NCI-H1092 (cell line): ENCODE data around the gene TMC5.
"Not testable (repeated sequence)": the region's sequence is repeated elsewhere in the genome, so short reads cannot be mapped to it uniquely, and the experiment has no call there.

Experiments
- DNase-seq: peaks from one replicate; lab custom pipeline; 2025; lab: John Stamatoyannopoulos, UW

Gene TMC5

DNA sequence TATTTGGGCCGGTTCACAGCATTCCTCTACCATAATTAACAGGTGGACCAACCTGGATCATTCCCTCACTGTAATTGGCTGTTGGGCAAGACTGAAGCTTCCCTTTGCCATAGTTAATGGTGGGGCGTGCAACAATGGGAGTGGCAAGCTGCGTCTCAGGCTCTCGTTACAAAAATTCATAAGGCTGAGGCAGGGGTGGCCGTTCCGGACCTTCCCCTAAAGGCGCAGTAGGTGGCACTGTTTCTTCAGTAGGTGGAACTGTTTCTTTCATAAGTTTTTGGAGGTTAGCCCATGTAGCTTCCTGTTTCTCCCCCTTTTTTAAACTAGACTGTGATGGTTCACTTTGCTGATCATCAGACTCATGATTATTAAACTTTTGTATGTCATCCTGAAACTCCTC is 17.0 kb upstream of the TMC5 start:
- DNase-seq = no peak

GRCh38 chr16:19406891-19407491 is 10.7 kb upstream of the TMC5 start:
- no peak for DNase-seq

GRCh38 chr16:19410435-19411171 is 7.1 kb upstream of the TMC5 start:
- peak; percentile 14 for DNase-seq

- no peak for DNase-seq
Measured at GRCh38 chr16:19411298-19411697, 6.4 kb upstream of the TMC5 start.

DNA sequence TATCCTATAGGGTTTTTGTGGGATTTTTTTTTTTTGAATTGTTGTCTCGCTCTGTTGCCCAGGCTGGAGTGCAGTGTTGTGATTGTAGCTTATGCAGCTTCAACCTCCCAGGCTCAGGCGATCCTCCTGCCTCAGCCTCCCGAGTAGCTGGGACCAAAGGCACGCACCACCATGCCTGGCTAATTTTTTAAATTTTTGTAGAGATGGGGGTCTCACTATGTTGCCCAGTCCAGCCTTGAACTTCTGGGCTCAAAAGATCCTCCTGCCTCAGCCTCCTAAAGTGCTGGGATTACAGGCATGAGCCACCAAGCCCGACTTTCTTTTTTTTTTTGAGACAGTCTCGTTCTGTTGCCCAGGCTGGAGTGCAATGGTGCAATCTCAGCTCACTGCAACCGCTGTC is 5.6 kb upstream of the TMC5 start:
- not testable (repeated sequence) for DNase-seq

DNA sequence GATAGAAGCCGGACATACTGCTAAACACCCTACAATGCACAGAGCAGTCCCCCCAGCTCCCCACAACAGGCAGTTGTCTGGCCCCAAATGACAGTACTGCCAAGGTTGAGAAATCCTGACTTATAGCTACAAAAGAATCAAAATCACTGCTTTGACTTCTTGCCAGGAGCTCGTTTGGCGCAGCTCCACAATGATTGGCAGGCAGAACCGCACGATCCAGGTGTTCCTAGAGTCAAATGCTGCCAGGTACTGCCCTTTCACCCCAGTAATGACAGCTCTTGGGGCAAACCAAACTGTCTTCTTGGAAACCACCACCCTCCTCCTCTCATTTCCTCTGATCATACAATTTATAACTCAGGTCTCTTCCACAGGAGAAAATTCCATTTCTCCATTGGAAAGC is 2.2 kb upstream of the TMC5 start:
- no peak for DNase-seq

- DNase-seq = no peak
Measured at GRCh38 chr16:19415918-19416317, 1.8 kb upstream of the TMC5 start.

DNA sequence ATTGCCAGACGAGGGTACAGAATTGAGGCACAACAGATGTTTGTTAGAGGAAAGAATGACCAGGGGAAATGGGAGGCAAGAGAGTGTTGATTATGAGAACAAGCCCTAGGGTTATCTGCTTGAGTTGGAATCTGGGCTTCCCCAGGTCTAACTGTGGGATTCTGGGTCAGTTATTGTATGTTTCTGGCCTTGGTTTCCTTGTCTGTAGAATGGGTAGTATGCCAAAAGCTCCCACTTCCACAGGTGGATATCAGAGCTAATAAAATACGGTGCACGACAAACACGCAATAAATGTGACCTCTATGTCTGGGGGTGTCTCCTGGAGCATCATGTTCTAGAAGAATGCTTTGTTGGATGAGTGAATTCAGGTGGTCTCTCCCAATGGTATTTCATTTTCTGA is 517 bp downstream of the TMC5 start:
- DNase-seq = no peak

DNA sequence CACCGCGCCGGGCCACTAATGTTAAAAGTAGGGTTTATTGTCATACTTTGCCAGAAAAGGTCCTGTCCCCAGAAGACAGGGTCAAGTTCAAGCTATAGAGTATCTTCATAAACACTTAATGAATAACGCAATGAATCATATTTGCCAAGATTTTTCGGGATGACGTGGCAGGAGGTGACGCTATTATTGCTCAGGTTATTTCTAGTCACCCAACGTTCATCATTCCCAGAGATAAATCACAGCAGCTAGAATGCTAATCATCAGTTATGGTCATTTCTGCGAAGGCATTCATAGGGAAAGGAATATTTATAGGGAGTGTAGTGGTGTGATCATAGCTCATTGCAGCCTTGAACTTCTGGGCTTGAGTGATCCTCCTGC is 2.0 kb downstream of the TMC5 start:
- no peak for DNase-seq

- DNase-seq = no peak
Measured at GRCh38 chr16:19424478-19424877, 6.8 kb downstream of the TMC5 start.

- no peak for DNase-seq
Measured at GRCh38 chr16:19430345-19430744, 12.7 kb downstream of the TMC5 start.

- DNase-seq = no peak
Measured at GRCh38 chr16:19431636-19432340, 14.1 kb downstream of the TMC5 start.

- DNase-seq = no peak
Measured at GRCh38 chr16:19432429-19432828, 14.7 kb downstream of the TMC5 start.

- no peak for DNase-seq
Measured at GRCh38 chr16:19434584-19434983, 16.9 kb downstream of the TMC5 start.

DNA sequence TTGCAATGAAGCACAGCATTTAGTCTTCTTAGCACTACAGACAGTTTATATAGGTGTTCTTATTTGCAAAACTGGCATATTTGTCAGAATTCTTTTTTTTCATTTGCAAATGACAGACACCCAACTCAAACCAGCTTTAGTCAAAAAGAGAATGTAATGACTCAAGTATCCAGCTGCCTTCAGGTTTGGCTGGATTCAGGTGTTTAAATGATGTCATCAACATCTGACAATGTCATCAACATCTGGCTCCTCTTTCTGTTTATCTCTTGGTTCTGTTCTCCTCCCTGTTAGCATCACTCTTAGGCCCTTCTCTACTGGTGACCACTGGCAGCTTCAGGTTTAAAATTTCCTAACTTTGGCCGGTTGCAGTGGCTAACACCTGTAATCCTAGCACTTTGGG is 18.9 kb downstream of the TMC5 start:
- no peak for DNase-seq

- no peak for DNase-seq
Measured at GRCh38 chr16:19437280-19437679, 19.6 kb downstream of the TMC5 start.

GRCh38 chr16:19438739-19439138 is 21.1 kb downstream of the TMC5 start:
- DNase-seq = no peak

GRCh38 chr16:19439483-19439882 is 21.8 kb downstream of the TMC5 start:
- DNase-seq = no peak

GRCh38 chr16:19443659-19444058 is 26.0 kb downstream of the TMC5 start:
- no peak for DNase-seq

GRCh38 chr16:19446300-19446846 is 28.7 kb downstream of the TMC5 start:
- no peak for DNase-seq

- DNase-seq = no peak
Measured at GRCh38 chr16:19446886-19447285, 29.2 kb downstream of the TMC5 start.

- no peak for DNase-seq
Measured at GRCh38 chr16:19450186-19450585, 32.5 kb downstream of the TMC5 start.

DNA sequence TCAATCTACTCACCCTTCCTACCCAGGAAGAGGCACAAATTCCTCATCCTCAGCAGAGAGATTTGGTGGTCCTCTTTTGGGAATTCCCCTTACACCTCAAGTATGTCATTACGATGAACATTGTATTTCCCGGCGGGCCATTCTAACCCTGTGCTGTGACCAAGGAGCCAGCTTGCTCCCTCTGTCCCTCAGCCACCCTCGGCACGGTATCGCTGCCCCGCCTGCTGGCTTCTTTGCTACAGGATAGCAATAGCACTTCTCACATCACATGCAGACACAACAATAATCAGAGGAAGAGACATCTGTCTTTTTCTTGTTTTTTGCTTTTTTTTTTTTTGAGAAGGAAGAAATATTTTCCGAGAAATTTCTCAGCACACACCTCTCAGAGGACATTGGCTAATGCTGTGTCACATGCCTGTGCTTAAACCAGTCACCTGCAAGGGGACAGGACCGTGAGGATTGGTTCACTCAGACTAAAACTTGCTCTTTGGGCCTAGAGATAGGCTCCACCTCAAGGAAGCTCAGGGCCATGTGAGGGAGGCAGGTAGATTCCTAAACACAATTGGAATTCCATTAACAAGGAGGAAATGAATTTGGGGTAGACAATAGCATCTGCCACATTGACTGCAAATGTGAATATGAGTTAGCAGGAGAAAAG is 41.2 kb downstream of the TMC5 start:
- DNase-seq = no peak
